Osteoblast (primary cell): Measurements from ENCODE around the gene PUS3. TPM values are rescaled to one million over a fixed set of nuclear protein-coding genes. Genes with fewer than 3 reads are reported as not detected.

ENCODE experiments used
- DNase-seq: peaks from one replicate; pipeline ENCODE4 v3.0.0; 2011; ENCODE audit warnings: low spot score, mixed read lengths; ENCODE audit not compliant: insufficient read length; ENCODE audit errors: missing footprints
- H2AFZ ChIP-seq: 2 replicates; pipeline ENCODE4 v1.6.0; 2011; ENCODE audit warnings: mild to moderate bottlenecking, low read length
- H3K27ac ChIP-seq: 2 replicates; pipeline ENCODE4 v1.5.1; 2011; ENCODE audit warnings: mild to moderate bottlenecking, low read depth, low read length, moderate library complexity
- H3K27me3 ChIP-seq: 2 replicates; pipeline ENCODE4 v1.6.0; 2012; ENCODE audit warnings: mild to moderate bottlenecking, control low read depth, inconsistent platforms, low read length, moderate library complexity; ENCODE audit not compliant: insufficient read depth
- H3K36me3 ChIP-seq: 2 replicates; pipeline ENCODE4 v1.5.1; 2011; ENCODE audit warnings: mild to moderate bottlenecking, low read length, control low read depth, moderate library complexity; ENCODE audit not compliant: insufficient read depth
- H3K4me1 ChIP-seq: 2 replicates; pipeline ENCODE4 v1.5.1; 2011; ENCODE audit warnings: mild to moderate bottlenecking, low read length, control low read depth, moderate library complexity; ENCODE audit not compliant: insufficient read depth
- H3K4me2 ChIP-seq: 2 replicates; pipeline ENCODE4 v1.6.0; 2011; ENCODE audit warnings: mild to moderate bottlenecking, low read length; ENCODE audit not compliant: insufficient read depth
- H3K4me3 ChIP-seq: fragments of 200-600 bp; sonication (generic); 3 replicates; pipeline ENCODE4 v1.5.1; 2012; ENCODE audit warnings: mild to moderate bottlenecking, low read length, inconsistent platforms; ENCODE audit not compliant: insufficient read depth
- H3K79me2 ChIP-seq: 2 replicates; pipeline ENCODE4 v1.6.0; 2012; ENCODE audit warnings: mild to moderate bottlenecking, low read length, control low read depth, inconsistent platforms; ENCODE audit not compliant: insufficient read depth
- H3K9me3 ChIP-seq: 2 replicates; pipeline ENCODE4 v1.5.1; 2011; ENCODE audit warnings: low read depth, low read length, control low read depth
- H4K20me1 ChIP-seq: 2 replicates; pipeline ENCODE4 v1.6.0; 2012; ENCODE audit warnings: mild to moderate bottlenecking, low read length, control low read depth; ENCODE audit not compliant: insufficient read depth
- CTCF ChIP-seq: IDR thresholded peaks from 2 replicates; pipeline ENCODE4 v1.5.1; 2011; ENCODE audit warnings: mild to moderate bottlenecking, low read depth, low read length, moderate library complexity; ENCODE audit errors: extremely low read depth
- total RNA-seq: library from RNA; depleted of rRNA; stranded (reverse); fragments of >200 nt; gene quantifications from 2 replicates; pipeline ENCODE4 v1.2.3, GENCODE V29; 2012

Gene PUS3
- total RNA-seq, 1 donor, result 14.1 TPM

GRCh38 chr11:125910226-125910849 is 7.3 kb upstream of the PUS3 start:
- TF ChIP-seq CTCF, result no peak
- H3K4me3 ChIP-seq, result no peak overlapping the region
- no peak for DNase-seq
- H3K27ac ChIP-seq, result no peak overlapping the region
- H3K4me2 ChIP-seq, result peak overlapping the region; percentile 16
- H3K27me3 ChIP-seq, result peaks cover 42% of the 10 kb centered on the region
- H3K9me3 ChIP-seq, result no peaks in the 10 kb centered on the region
- no peaks in the 10 kb centered on the region for H4K20me1 ChIP-seq
- no peak overlapping the region for H2AFZ ChIP-seq
- no peaks in the 10 kb centered on the region for H3K36me3 ChIP-seq
- H3K4me1 ChIP-seq, result peaks cover 4% of the 10 kb centered on the region
- no peaks in the 10 kb centered on the region for H3K79me2 ChIP-seq

DNA sequence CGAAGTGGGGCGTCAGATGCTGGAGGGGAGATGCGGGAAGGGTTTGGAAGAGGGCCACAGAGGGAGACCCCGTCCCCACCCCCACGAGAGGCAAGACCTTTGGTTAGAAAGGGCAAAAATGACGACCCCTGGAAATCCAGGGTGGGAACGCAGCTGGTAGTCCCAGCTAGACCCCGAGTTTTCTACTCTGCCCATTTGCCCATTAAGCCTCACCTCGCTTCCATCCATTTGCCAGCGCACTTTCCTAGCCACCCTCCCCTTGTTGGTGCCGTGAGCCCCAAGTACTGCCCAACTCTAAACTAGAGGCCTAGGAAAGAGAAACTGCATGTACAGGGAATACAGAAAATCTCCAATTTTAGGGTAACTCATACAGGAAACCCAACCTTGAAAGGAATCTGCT is 1.7 kb upstream of the PUS3 start:
- Histone ChIP-seq H3K9me3 (no peaks in the 10 kb centered on the region), H3K27me3 (peaks cover 38% of the 10 kb centered on the region), H3K4me2 (no peak overlapping the region), H3K79me2 (peaks cover 15% of the 10 kb centered on the region), H4K20me1 (no peaks in the 10 kb centered on the region), H3K4me3 (no peak overlapping the region), H3K36me3 (peaks cover 8% of the 10 kb centered on the region), H3K27ac (no peak overlapping the region), H2AFZ (no peak overlapping the region), H3K4me1 (peaks cover 11% of the 10 kb centered on the region)
- TF ChIP-seq CTCF, result no peak
- no peak for DNase-seq

DNA sequence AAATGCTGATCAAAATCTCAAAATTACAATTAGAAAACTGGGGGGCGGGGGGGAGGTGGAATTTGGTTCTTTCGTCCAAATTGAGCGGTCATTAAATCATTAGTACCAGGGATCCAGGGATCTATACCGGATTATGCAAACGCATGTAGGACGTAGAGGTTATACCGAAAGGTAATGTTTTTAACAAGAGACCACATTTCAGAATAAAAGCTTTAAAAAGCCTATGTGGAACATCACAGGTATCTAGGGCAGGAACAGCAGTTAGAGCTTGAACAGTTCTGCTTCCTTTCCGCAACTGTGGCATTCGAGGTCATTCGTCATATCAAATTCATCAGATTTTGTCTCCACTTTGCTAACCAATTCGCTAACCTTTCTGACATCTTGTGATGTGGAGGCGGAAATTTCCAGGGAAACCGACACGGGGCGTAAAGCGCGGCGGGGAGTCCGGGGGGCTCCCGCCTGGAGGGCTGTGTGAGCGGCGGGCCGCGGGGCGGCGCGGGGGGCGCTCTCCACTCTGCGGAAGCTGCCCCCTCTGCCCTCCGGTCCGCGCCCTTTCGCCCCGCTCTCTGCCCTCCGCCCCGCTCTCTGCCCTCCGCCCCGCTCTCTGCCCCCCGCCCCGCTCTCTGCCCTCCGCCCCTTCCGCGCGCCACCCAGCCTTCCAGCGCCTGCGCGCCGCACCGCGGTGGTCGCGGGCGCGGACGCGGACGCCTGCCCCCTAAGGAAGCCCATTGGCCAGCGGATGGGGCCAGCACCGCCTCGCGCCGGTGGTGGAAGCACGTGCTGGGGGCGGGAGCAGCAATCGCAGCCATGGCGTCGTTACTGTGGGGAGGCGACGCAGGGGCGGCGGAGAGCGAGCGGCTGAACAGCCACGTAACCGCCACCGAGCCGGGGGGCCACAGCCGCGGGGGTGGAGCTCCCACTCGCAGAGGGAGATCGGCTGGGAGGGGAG is 979 bp upstream of the PUS3 start, which contains the start of gene DDX25:
TSS of gene DDX25 (plus strand) at position 798 of the 949 bp plus-strand sequence. CDS start at position 808, 10 bp downstream.
- Histone ChIP-seq H3K4me2 (peak within 1 kb of the TSS; percentile 89), H2AFZ (no peak within 1 kb of the TSS), H4K20me1 (no peaks in the 10 kb centered on the region), H3K9me3 (no peaks in the 10 kb centered on the region), H3K79me2 (peaks cover 22% of the 10 kb centered on the region), H3K4me1 (peaks cover 11% of the 10 kb centered on the region), H3K27ac (no peak within 1 kb of the TSS), H3K36me3 (peaks cover 14% of the 10 kb centered on the region), H3K4me3 (peak within 1 kb of the TSS; percentile 88), H3K27me3 (peaks cover 35% of the 10 kb centered on the region)
- DNase-seq, result no peak
- TF ChIP-seq CTCF, result no peak
